ENCODE measurements around the gene STON2.
"Not testable (repeated sequence)": the region's sequence is repeated elsewhere in the genome, so short reads cannot be mapped to it uniquely, and the experiment has no call there.

Gene STON2

DNA sequence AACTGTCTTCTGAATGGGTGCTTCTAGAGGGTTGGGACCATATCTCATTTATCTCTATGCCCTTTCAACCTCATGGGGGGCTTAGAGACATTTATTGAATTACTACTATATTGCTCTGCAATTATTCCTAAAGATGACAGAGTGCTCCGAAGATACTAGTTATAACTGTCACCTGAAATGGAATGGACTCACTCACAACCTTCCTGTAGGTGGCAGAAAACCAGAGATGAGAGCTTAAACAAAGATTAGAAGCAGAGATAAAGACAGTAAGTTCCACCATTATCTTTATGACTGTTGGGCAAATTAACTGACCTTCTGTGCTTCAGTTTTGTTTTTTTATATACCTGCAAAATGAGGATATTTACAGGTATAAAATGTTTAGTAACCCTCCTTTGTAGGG, 147.8 kb downstream of the STON2 start:
- no peak overlapping the region for H3K4me3 ChIP-seq (ENCODE audit: low read depth, low read length)
- TF ChIP-seq CTCF (IDR thresholded peaks at IDR 0.05; ENCODE audit: low read depth, low read length, missing control alignments): no peak
- DNase-seq (ENCODE audit: low read depth): no peak

GRCh38 chr14:81247271-81247766, 152.8 kb downstream of the STON2 start:
- TF ChIP-seq CTCF (IDR thresholded peaks at IDR 0.05; ENCODE audit: low read depth, low read length, missing control alignments): no peak
- no peak overlapping the region for H3K4me3 ChIP-seq (ENCODE audit: low read depth, low read length)
- no peak for DNase-seq (ENCODE audit: low read depth)

DNA sequence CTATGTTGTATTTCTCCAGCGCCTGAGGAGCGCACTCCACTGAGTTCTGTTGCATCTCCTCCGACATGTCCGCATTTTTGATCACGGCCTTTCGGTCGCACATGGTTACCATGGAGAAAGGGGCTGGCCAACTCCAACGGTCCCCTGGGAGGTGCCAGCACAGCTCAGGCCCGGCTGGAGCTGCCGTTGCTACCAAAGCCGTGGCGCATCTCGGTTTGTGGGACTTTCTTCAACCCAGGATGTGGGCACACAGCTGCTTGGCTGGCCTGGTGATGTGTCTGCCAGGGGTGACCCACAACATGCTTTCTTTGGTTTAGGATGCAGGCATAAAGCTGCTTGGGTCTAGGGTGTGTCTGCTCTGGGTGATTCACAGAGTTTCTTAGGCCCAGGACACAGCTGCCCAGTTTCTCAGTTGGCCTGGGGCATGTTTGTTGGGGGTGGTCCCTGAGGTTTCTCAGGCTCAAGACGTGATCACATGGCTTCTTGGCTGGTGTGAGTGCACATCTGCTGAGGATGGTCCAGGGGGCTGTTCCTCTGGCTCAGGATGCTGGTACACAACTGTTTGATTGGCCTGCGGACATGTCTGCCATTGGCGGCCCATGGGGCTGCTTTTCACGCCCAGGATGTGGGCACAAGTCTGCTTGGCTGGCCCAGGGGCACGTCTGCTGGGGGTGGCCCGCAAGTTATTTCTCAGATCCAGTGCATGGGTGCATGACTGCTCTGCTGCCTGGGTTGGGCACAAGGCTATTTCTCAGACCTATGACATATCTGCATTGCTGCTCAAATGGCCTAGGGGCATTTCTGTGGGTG, 153.5 kb downstream of the STON2 start:
- TF ChIP-seq CTCF (IDR thresholded peaks at IDR 0.05; ENCODE audit: low read depth, low read length, missing control alignments): no peak
- no peak overlapping the region for H3K4me3 ChIP-seq (ENCODE audit: low read depth, low read length)
- no peak for DNase-seq (ENCODE audit: low read depth)

DNA sequence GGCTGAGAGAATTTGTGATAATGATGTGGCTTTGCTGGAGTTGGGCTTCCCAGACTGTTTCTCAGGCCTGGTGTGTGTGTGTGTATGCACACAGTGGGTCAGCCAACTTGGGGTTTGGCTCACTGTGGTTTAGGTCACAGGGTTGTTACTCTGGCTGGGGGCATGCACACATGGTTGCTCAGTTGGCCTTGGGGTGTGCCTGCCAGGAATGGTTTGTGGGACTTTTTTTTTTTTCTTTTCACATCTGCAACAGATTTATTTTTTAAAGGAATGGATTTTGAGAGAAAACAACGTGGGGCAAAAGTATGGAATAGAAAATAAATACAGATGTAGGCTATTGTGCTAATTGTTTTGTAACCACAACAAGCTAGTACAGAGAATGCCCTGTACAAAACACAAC, 154.4 kb downstream of the STON2 start:
- H3K4me3 ChIP-seq (ENCODE audit: low read depth, low read length): no peak overlapping the region
- TF ChIP-seq CTCF (IDR thresholded peaks at IDR 0.05; ENCODE audit: low read depth, low read length, missing control alignments): no peak
- DNase-seq (ENCODE audit: low read depth): no peak

DNA sequence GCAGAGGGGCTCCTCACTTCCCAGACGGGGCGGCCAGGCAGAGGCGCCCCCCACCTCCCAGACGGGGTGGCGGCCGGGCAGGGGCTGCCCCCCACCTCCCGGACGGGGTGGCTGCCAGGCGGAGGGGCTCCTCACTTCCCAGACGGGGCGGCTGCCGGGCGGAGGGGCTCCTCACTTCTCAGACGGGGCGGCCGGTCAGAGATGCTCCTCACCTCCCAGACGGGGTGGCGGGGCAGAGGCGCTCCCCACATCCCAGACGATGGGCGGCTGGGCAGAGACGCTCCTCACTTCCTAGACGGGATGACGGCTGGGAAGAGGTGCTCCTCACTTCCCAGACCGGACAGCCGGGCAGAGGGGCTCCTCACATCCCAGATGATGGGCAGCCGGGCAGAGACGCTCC, 155.7 kb downstream of the STON2 start:
- not testable (repeated sequence) for DNase-seq (ENCODE audit: low read depth); H3K4me3 ChIP-seq (ENCODE audit: low read depth, low read length)

GRCh38 chr14:81243499-81243898, 156.6 kb downstream of the STON2 start:
- no peak overlapping the region for H3K4me3 ChIP-seq (ENCODE audit: low read depth, low read length)
- TF ChIP-seq CTCF (IDR thresholded peaks at IDR 0.05; ENCODE audit: low read depth, low read length, missing control alignments): no peak
- DNase-seq (ENCODE audit: low read depth): no peak

DNA sequence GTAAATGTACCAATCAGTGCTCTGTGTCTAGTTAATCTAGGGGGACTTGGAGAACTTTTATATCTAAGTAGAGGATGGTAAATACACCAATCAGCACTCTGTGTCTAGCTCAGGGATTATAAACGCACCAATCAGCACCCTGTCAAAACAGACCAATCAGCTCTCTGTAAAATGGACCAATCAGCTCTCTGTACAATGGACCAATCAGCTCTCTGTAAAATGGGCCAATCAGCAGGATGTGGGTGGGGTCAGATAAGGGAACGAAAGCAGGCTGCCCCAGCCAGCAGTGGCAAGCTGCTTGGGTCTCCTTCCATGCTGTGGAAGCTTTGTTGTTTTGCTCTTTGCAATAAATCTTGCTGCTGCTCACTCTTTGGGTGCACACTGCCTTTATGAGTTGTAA, 163.3 kb downstream of the STON2 start:
- not testable (repeated sequence) for H3K4me3 ChIP-seq (ENCODE audit: low read depth, low read length); DNase-seq (ENCODE audit: low read depth)

DNA sequence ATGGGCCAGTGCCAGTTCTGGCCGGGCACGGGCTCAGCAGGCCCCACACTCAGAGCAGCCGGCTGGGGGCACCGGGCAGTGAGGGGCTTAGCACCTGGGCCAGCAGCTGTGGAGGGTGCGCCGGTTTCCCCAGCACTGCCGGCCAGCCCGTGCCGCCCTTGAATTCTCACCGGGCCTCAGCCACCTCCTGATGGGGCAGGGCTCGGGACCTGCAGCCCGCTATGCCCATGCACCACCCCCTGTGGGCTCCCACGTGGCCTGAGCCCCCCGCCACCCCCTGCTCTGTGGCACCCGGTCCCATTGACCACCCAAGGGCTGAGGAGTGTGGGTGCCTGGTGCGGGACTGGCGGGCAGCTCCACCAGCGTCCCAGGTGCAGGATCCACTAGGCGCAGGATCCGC, 164.0 kb downstream of the STON2 start:
- H3K4me3 ChIP-seq (ENCODE audit: low read depth, low read length): no peak overlapping the region
- no peak for DNase-seq (ENCODE audit: low read depth)
- TF ChIP-seq CTCF (IDR thresholded peaks at IDR 0.05; ENCODE audit: low read depth, low read length, missing control alignments): no peak
